ENCODE data around the gene ABCC3.

DNA sequence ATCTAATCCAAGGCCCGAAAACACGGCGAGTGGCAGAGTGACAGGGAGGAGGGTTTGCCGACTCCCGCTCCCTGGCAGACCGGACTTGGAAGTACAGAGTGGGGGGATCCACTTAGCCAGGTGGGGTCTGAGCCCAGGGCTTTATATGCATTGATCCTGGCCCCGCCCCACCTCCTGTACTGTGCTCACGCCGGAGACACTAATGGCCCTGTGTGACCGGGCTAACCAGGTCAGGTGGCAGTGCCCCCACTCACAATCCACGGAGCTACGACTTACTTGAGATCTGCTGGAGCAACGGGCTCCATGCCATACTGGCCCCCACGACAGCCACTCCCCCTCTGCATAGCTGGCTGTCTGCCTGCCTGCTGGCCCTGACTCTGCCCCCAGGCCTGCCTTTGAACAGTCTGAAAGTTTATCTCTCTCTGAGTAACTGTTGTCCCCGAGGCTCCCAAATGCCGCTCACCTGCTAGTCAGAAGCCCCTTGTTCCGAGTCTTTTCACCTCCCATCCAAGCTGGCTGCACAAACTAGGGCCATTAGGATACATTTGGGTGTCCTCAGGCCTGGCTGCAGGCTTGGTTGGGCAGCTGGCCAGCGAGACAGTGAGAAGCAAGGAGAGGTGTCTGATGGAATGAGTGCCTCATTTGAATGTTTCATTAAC is 46.2 kb upstream of the ABCC3 start:
- TF ChIP-seq TBP (IDR thresholded peaks at IDR 0.05; ENCODE audit: low read depth, low read length): no peak
- no peak for TF ChIP-seq SIN3A (conservative IDR thresholded peaks at IDR 0.05 in 1 of 2, IDR thresholded peaks at IDR 0.05 in 1 of 2; ENCODE audit: low read depth in 1 of 2, low read length in 2 of 2)
- TF ChIP-seq EP300 (IDR thresholded peaks at IDR 0.05; ENCODE audit: borderline replicate concordance in 1 of 2, low read depth in 2 of 2, low read length in 2 of 2): no peak
- TF ChIP-seq TAF1 (IDR thresholded peaks at IDR 0.05; ENCODE audit: low read depth, low read length): no peak
- TF ChIP-seq, protein P1, sequence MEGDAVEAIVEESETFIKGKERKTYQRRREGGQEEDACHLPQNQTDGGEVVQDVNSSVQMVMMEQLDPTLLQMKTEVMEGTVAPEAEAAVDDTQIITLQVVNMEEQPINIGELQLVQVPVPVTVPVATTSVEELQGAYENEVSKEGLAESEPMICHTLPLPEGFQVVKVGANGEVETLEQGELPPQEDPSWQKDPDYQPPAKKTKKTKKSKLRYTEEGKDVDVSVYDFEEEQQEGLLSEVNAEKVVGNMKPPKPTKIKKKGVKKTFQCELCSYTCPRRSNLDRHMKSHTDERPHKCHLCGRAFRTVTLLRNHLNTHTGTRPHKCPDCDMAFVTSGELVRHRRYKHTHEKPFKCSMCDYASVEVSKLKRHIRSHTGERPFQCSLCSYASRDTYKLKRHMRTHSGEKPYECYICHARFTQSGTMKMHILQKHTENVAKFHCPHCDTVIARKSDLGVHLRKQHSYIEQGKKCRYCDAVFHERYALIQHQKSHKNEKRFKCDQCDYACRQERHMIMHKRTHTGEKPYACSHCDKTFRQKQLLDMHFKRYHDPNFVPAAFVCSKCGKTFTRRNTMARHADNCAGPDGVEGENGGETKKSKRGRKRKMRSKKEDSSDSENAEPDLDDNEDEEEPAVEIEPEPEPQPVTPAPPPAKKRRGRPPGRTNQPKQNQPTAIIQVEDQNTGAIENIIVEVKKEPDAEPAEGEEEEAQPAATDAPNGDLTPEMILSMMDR (IDR thresholded peaks at IDR 0.05; ENCODE audit: control extremely low read depth in 1 of 3, insufficient read depth in 1 of 3, low read depth in 1 of 3, low read length in 3 of 3): no peak
- TF ChIP-seq EZH2 (IDR thresholded peaks at IDR 0.05; ENCODE audit: low read depth, low read length, severe bottlenecking): no peak
- TF ChIP-seq SP2 (IDR thresholded peaks at IDR 0.05; ENCODE audit: low read length): no peak
- TF ChIP-seq GABPA (IDR thresholded peaks at IDR 0.05; ENCODE audit: borderline replicate concordance, insufficient read depth, low read length): no peak
- TF ChIP-seq POU5F1 (IDR thresholded peaks at IDR 0.05; ENCODE audit: low read depth, low read length): no peak
- TF ChIP-seq RBBP5 (IDR thresholded peaks at IDR 0.05; ENCODE audit: borderline replicate concordance, low read depth, low read length): no peak
- TF ChIP-seq POLR2A (IDR thresholded peaks at IDR 0.05; ENCODE audit: control extremely low read depth in 1 of 2, low read depth in 2 of 2, low read length in 2 of 2): no peak

Measured in H1 (cell line).